SK-MEL-5 (cell line): ENCODE results near the gene LAMB1. TPM values are rescaled to one million over a fixed set of nuclear protein-coding genes. Genes with fewer than 3 reads are reported as not detected.
"Not testable (repeated sequence)": the region's sequence is repeated elsewhere in the genome, so short reads cannot be mapped to it uniquely, and the experiment has no call there.

Experiments
- DNase-seq: peaks from one replicate; pipeline ENCODE4 v3.0.0-alpha.2; 2016; ENCODE audit warnings: low read depth, low spot score
- in situ Hi-C: cut with HindIII; loops from 2 replicates; pipeline ENCODE4 v1.10.0; 2016; ENCODE audit warnings: low sequenced_read_pairs, high pct_unique_total_duplicates, low pct_unique_long_range_greater_than_20kb
- total RNA-seq: library from RNA; depleted of rRNA; stranded (reverse); fragments of >200 nt; shearing (Covaris generic); gene quantifications from 2 replicates; pipeline ENCODE4 v1.2.3, GENCODE V29; 2014

Gene LAMB1
- total RNA-seq, 1 experiment from 2014 or later: 89.0 TPM

DNA sequence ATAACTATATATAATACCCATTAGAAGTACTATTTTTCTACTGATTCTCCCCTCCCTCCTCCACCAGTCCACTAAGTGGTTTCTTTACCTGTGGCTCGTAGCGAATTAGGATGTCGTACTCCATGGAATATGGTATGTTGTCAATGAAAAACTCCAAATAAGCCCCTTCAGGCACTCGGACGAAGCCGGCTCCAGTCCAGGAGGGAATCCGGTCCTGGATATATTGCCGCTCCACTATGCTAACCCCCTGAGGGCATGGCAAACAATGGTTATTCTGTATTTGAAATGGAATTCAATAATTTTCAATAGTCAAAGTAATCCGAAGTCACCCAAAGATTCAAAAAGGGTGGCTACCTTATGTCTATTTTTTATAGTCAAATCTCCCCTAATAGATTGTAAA, 40.1 kb downstream of the LAMB1 start:
- DNase-seq: no peak
- in situ Hi-C loops: no loop called here

DNA sequence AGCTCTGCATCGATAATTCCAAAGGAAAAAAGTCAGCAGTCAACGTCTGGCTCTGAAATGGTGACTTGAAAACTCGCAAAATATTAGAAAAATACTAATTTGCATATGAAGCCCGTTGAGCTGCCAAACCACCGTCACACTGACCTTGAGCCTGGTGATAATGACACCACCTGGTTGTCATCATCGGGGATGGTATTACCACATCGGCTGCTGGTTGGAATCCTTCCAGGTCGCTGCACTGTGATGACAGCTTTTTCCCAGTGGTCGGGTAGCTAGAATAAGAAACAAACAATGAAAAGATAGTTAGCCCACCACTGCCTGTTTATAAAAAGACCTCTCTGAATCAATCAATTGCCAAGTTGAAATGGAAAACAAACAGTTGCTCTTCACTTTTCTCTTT, 41.6 kb downstream of the LAMB1 start:
- no peak for DNase-seq
- in situ Hi-C loops: no loop called here

DNA sequence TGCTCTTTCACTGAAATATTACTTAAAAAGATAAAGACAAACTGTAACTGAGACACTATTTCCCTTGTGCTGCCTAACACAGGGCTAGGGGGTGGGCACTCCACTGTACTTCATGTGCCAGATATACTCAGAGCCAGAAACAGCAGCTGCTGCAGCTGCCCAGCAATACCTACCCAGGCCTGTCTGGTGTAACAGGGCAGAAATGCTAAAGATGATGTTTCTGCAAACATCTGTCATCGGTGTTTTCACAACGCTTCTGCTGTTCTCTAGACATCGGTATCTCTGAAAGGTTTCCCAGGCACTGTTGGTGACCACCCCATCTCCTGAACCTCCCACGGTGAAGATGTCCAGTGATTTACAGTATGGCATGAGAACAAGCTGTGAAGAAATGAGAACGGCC, 42.7 kb downstream of the LAMB1 start:
- in situ Hi-C loops: no loop called here

DNA sequence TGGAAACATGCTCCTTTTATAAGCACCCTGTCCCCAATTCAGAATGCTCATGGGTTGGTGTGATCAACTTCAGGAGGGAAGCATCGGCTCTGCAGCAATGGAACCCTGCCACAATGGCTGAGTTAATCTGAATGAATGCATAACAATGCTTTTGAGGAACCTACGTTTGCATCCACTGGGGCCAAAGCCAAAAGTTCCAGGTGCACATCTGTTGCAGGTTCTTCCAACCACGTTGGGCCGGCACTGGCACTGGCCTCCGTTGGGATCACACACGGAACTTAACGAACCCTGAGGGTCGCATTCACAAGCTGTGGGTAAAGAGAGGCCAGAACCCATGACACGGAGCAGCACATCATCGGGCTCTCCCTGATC, 43.4 kb downstream of the LAMB1 start:
- in situ Hi-C loops: no loop called here
- DNase-seq: no peak

More for the DNA sequence above, 42.7 kb downstream of the LAMB1 start:
- DNase-seq: no peak

DNA sequence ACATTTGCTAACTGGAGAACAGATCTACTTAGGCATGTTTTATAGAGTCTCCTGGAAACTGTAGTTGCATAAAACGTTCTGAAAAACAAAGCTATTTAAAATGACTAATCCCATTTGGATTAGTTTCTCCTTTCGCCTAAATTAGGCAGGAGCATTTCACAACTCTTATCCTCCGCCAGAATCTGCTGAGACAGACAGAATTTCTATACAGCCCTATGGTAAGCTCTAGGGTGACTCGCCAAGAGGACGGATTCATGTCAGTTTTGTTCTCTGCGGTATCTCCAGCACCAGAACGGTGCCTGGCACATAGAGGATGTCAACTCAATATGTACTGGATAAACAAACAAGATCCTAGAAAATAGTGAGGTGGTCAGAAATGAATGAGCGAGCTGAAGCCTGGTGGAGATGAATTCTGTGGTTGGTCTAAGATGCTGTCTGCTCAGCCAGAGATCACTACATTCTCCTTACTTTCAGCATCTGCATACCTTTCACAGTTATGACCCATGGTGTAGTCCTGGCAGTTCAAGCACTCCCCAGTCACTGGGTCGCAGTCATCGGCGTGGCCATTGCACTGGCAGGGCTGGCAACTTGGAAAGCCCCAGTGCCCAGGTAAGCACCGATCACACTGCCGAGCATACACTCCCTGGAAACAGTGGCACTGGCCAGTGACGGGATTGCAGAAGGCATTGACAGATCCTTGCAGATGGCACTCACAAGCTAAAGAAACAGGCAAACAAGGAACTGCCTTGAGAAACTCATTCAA, 44.0 kb downstream of the LAMB1 start:
- in situ Hi-C loops: no loop called here
- DNase-seq: no peak

DNA sequence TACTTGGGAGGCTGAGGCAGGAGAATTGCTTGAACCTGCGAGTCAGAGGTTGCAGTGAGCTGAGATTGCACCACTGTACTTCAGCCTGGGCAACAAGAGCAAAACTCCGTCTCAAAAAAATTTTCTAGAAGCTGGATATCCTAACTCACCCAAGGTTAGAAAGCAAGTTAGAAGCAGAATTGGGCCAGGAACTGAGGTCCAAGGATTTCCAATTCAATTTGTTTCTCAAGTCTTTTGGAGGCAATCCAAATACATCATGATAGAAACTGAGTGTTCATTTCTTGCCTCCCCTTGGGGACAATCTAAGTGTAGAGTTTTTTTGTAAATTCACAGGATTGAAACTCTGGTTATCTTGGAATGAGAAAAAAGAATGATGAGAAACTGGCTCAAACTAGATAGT, 45.5 kb downstream of the LAMB1 start:
- in situ Hi-C loops: no loop called here
- DNase-seq: no peak

DNA sequence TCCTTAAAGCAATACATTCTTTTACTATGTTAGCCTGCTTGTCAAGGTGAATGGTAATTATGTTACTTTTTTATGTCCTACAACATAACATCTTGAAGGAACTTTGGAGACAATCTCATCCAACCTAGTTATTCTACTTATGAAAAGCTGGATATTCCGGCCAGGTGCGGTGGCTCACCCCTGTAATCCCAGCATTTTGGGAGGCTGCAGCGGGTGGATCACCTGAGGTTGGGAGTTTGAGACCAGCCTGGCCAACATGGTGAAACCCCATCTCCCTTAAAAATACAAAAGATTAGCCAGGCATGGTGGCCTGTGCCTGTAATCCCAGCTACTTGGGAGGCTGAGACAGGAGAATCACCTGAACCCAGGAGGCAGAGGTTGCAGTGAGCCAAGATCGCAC, 46.0 kb downstream of the LAMB1 start:
- in situ Hi-C loops, DNase-seq: not testable (repeated sequence)

DNA sequence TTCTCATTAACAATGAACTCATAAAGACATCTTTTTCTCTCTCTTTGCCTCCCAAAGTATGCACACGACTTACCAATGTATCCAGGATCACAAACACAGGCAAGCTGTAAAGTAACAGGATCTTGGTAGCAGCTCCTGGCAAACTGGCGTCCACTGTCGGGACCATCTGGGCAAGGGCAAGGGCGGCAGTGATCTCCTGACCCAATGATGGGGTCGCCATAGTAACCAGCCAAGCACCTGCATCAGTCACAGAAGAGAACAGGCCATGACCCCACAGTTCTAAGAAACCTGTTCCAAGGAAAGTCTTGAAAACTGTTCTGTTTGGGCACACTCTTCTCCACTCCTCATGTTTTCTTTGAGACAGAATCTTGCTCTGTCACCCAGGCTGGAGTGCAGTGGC, 47.6 kb downstream of the LAMB1 start:
- DNase-seq: no peak
- in situ Hi-C loops: no loop called here

DNA sequence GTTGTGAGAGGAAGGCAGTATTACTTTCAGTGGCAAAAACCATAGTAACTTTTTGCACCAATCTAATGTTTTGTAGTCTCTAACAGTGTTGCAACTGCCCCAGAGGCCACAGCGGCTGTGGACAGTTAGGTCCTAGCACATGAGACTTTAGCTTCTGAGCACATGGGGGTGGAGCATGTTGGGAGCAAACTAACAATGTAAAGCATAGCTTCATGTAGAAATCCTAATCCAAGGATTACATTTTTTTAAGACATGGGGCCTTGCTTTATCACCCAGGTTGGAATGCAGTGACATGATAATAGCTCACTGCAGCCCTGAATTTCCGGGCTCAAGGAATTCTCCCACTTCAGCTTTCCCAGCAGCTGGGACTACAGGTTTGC, 49.0 kb downstream of the LAMB1 start:
- in situ Hi-C loops: no loop called here

DNA sequence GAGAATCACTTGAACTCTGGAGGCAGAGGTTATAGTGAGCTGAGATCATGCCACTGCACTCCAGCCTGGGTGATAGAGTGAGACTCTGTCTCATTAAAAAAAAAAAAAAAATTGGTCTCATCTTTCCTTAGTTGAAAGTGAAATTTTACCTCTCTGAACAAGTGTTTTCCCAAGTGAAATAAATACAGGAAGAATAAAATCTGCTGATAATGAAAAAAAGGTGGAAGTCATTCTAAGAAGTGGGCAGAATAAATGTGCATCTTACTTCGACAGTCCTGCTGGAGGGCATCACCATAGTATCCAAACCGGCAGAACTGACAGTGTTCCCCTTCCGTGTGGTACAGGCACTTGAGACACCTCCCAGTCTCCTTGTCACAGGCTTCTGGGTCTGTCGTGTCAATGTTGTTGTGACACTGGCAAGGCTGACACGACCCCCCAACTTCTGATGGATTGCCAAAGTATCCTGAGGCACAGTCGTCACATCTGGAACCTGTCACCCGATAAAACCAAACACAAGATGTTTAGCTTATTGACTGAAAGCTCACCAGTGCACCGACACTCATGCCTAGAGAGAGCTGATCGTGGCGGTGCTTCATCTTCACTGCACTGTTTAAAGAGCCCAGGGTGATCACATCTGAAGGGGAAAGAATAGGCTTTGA, 49.6 kb downstream of the LAMB1 start:
- DNase-seq: no peak

More for the DNA sequence above, 49.0 kb downstream of the LAMB1 start:
- DNase-seq: no peak

DNA sequence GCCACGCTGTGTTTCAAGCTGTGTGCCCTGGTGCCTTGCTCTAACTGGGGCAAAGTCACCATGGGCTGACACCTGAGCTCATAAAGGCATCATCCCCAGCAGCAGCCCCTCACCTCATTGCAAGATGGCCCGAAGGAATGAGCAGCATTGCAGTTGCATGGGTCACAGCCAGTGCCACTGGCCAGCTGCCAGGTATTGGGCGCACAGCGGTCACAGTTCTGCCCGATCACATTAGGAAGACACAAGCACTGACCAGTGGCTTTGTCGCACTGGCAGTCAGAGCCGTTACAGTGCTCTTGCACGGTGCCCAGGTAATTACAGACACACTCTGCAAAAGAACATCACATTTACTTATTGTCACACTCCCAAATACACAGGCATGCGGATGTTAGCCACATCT, 51.1 kb downstream of the LAMB1 start:
- in situ Hi-C loops: no loop called here
- DNase-seq: no peak

More for the DNA sequence above, 49.6 kb downstream of the LAMB1 start:
- in situ Hi-C loops: no loop called here

DNA sequence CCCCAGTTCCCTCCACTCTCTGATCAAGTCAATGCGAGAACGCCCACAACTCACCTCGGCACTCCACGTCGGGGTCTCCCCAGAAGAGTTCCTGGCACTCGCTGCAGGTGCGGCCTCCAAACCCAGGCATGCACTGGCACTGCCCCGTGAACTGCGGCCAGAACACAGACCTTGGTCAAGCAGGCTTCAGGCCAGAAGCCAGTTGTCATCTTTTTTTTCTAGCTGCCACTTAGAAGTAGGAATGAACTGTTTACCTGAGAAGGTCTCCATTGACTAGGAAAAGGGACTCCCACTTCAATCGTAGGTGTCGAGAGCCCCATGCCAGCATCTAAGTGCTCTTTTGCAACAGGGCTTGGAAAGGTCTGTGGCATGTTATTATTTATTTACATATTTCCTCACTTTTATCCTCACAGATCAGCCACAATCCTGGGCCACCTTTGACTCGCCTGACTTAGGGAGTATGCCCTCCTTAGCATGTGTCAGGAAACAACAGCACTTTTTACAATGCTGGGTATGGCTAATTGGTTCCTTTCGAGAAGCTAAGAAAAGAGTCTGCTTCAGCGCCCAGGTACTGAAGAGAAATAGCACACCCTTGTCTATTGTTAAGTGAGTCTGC, 51.7 kb downstream of the LAMB1 start:
- no peak for DNase-seq
- in situ Hi-C loops: no loop called here

DNA sequence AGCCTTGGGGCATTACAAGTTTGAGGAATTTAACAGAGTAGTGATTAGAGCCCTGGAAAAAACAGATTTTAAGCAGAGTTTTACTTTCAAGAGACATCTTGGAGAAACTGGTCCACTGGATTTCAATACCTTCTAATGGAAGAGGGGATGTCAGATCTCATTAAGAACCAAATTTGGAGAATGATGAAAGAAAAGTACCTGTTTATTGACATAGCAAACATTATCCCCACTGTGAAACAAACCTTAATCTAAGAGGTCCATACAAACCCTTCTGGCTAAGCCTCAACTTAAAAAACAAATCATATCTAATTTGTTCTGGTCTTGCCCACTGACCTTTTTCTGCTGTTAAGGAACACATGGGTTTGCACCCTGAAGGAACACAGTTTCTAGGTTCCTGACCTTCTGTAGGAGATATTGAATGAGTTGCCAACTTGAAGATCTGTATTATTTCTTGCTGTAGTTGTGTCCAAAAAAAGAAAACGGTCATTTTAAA, 53.5 kb downstream of the LAMB1 start:
- DNase-seq: no peak
- in situ Hi-C loops: no loop called here

DNA sequence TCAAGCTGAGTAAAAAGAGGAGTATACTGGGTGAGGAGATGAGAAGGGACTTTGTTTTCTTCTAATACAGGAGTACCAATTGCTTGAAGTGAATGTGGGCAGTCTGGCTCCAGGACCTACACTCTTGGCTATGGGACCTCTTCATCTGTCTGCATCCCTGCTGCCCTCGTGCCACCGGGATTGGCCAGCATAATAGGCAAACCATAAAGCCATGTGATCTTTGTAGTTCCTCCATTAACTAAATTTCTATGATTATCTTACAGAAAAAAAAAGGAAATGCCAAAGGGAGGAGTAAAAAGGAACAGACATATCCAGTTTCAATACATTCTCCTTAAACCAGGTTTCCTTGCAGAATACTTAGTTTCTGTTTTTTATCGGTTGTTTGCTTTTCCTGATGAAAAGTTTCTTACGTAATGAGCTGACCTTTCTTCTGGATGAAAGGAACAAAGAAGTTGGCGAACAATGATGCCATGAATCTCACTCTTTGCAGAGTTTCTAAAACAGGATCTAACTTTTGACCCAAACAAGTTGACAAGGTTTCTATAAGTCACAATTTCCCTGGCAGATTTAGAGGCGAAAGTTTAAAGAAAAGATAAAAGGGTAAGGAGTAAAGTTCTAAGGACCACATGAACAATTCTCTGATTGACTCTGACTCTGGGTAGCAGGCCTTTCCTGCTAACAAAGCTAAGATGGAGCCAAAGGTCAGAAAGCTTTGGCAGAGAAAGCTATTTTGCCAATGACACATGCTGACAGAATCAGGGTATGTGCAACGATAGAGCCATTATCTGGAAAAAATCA, 54.1 kb downstream of the LAMB1 start:
- in situ Hi-C loops: no loop called here

DNA sequence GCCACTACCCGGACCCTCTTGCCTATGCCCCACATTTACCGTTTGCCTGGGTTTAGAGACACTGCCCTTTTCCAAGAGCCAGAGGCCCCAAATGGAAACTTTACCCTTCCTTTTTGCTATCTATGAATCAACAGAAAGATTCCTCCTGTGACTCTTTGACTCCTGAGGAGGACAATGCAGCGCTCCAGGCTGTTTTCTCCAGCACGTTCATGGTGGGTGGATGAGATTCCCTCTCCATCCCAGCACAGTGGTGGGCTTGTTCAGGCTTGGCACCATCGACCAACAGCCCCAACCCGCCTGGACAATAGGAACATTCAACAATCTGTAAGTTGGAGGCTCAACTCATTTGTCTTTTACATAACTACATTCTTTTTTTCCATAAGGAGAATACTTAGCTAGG, 56.1 kb downstream of the LAMB1 start:
- in situ Hi-C loops: no loop called here
- DNase-seq: peak; percentile 99

More for the DNA sequence above, 54.1 kb downstream of the LAMB1 start:
- peak; percentile 28 for DNase-seq

DNA sequence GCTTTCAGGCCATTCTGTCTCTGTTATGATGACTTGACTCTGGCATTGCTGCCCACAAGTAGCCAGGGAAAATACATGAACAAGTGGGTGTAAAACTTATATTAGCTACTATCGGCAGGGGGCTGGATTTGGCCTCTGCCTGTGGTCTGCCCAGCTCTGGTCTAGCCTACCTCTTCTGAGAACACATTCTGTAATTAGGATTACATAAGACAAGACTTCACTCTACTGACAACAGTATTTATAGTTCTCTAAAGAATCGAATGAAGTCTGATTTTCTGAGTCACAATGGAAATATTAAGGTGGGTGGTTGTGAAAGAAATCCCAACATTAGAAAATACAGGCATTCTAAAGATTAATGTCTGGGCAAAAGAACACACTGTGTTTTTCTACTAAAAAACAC, 56.5 kb downstream of the LAMB1 start:
- in situ Hi-C loops: no loop called here
- peak; percentile 35 for DNase-seq

DNA sequence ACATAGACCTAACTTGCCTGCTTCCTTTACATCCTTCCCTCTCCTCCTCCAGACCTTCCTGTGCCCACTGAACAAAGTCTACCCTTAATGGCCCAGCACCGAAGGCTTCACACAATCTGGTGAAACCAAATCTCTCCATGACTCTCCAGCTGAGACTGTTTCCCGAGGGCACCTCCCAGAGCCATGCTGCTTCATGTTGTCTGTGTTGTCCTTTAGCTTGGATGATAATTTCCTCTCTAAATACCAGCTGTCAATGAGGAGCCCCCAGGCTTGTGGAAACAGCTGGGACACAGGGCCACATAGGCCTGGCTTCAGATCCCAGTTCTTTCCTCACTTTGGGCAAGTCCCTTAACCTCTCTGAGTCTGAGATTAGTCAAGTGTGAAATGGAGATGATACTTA, 57.6 kb downstream of the LAMB1 start:
- in situ Hi-C loops: no loop called here
- DNase-seq: no peak
